GM12891 (cell line): ENCODE measurements around the gene CHRNA1.

Source experiments
- PAX5 ChIP-seq: IDR thresholded peaks from 2 replicates; pipeline ENCODE4 v1.6.1; 2011; ENCODE audit warnings: low read length, moderate library complexity, mild to moderate bottlenecking; ENCODE audit not compliant: insufficient read depth, severe bottlenecking
- POLR2A ChIP-seq: IDR thresholded peaks from 2 replicates; pipeline ENCODE4 v1.6.1; 2011; ENCODE audit warnings: low read depth, low read length, control low read depth
- POLR2AphosphoS5 ChIP-seq: IDR thresholded peaks from 2 replicates; pipeline ENCODE4 v1.6.1; 2011; ENCODE audit warnings: low read depth, low read length, control low read depth
- SPI1 ChIP-seq: IDR thresholded peaks from 2 replicates; pipeline ENCODE4 v1.6.1; 2011; ENCODE audit warnings: low read depth, low read length, control low read depth
- TAF1 ChIP-seq: IDR thresholded peaks from 2 replicates; pipeline ENCODE4 v1.6.1; 2011; ENCODE audit warnings: low read depth, low read length, control low read depth

- TF ChIP-seq PAX5 (no peak), POLR2A (no peak), POLR2AphosphoS5 (no peak), SPI1 (no peak), TAF1 (no peak)
Measured at GRCh38 chr2:174807931-174808330, 43.7 kb upstream of the CHRNA1 start.
